ENCODE measurements around the gene ANO2.
"Not testable (repeated sequence)": the region's sequence is repeated elsewhere in the genome, so short reads cannot be mapped to it uniquely, and the experiment has no call there.

ANO2 gene

GRCh38 chr12:5889381-5890047 lies 55.5 kb downstream of the ANO2 start:
- no peak for DNase-seq

- no peak for DNase-seq
These were observed 56.2 kb downstream of the ANO2 start for GRCh38 chr12:5888816-5889315.

GRCh38 chr12:5887819-5888218 lies 57.2 kb downstream of the ANO2 start:
- DNase-seq, result not testable (repeated sequence)

- DNase-seq, result no peak
These were observed 60.2 kb downstream of the ANO2 start for GRCh38 chr12:5884866-5885265.

- no peak for DNase-seq
These were observed 60.8 kb downstream of the ANO2 start for GRCh38 chr12:5884285-5884684.

- no peak for DNase-seq
These were observed 62.4 kb downstream of the ANO2 start for GRCh38 chr12:5882511-5883190.

GRCh38 chr12:5881666-5882065 lies 63.4 kb downstream of the ANO2 start:
- DNase-seq, result no peak

- DNase-seq, result no peak
These were observed 63.9 kb downstream of the ANO2 start for GRCh38 chr12:5881101-5881606.

GRCh38 chr12:5875851-5876250 lies 69.2 kb downstream of the ANO2 start:
- DNase-seq, result no peak

- no peak for DNase-seq
These were observed 70.5 kb downstream of the ANO2 start for GRCh38 chr12:5874514-5874913.

- no peak for DNase-seq
These were observed 71.7 kb downstream of the ANO2 start for GRCh38 chr12:5873281-5873919.

- DNase-seq, result no peak
These were observed 72.3 kb downstream of the ANO2 start for GRCh38 chr12:5872745-5873144.

GRCh38 chr12:5871741-5872140 lies 73.3 kb downstream of the ANO2 start:
- no peak for DNase-seq

GRCh38 chr12:5870183-5870582 lies 74.9 kb downstream of the ANO2 start:
- no peak for DNase-seq

GRCh38 chr12:5868625-5869295 lies 76.3 kb downstream of the ANO2 start:
- no peak for DNase-seq

GRCh38 chr12:5865397-5865796 lies 79.7 kb downstream of the ANO2 start:
- no peak for DNase-seq

- no peak for DNase-seq
These were observed 80.1 kb downstream of the ANO2 start for GRCh38 chr12:5864972-5865371.

- DNase-seq, result no peak
These were observed 80.8 kb downstream of the ANO2 start for GRCh38 chr12:5864301-5864700.

GRCh38 chr12:5861416-5861815 lies 83.6 kb downstream of the ANO2 start:
- DNase-seq, result no peak

- no peak for DNase-seq
These were observed 88.4 kb downstream of the ANO2 start for GRCh38 chr12:5856692-5857091.

- DNase-seq, result no peak
These were observed 98.1 kb downstream of the ANO2 start for GRCh38 chr12:5846950-5847349.

- DNase-seq, result no peak
These were observed 104.1 kb downstream of the ANO2 start for GRCh38 chr12:5840944-5841343.
